Neural cell (in vitro differentiated cells): Measurements from ENCODE around the gene APBB2.

Experiments
- CTCF ChIP-seq: fragments of 450-650 bp; IDR thresholded peaks from 2 replicates; pipeline ENCODE4 v1.5.1; 2014; ENCODE audit warnings: antibody characterized with exemption, mild to moderate bottlenecking, moderate library complexity; ENCODE audit not compliant: poor library complexity, severe bottlenecking
- EZH2 ChIP-seq: fragments of 200-600, 300-800 bp; shearing (Covaris generic), sonication (generic); IDR thresholded peaks from 2 replicates; pipeline ENCODE4 v1.6.1; 2014; ENCODE audit warnings: antibody characterized with exemption, low read length, borderline replicate concordance, mild to moderate bottlenecking; ENCODE audit not compliant: insufficient read depth, poor library complexity, severe bottlenecking
- POLR2AphosphoS5 ChIP-seq: IDR thresholded peaks from 2 replicates; pipeline ENCODE4 v1.6.1; 2012
- REST ChIP-seq: IDR thresholded peaks from 2 replicates; pipeline ENCODE4 v1.6.1; 2012; ENCODE audit warnings: borderline replicate concordance
- SMC3 ChIP-seq: fragments of 450-650 bp; conservative IDR thresholded peaks from 2 replicates; pipeline ENCODE4 v1.6.1; 2014; ENCODE audit warnings: antibody characterized with exemption, mild to moderate bottlenecking, moderate library complexity; ENCODE audit not compliant: poor library complexity
- TAF1 ChIP-seq: IDR thresholded peaks from 2 replicates; pipeline ENCODE4 v1.6.1; 2012; ENCODE audit warnings: low read depth

- TF ChIP-seq EZH2 (no peak), CTCF (no peak), REST (no peak), POLR2AphosphoS5 (no peak), TAF1 (no peak), SMC3 (no peak)
These were observed 7.0 kb downstream of the APBB2 start for GRCh38 chr4:41207291-41207831.
